Neural cell (in vitro differentiated cells): ENCODE data around the gene KNOP1. TPM values are rescaled to one million over a fixed set of nuclear protein-coding genes. Genes with fewer than 3 reads are reported as not detected.

Source experiments
- H2AFZ ChIP-seq: fragments of 200-600, 300-800 bp; sonication (generic), shearing (Covaris generic); 2 replicates; pipeline ENCODE4 v1.6.0; 2014; ENCODE audit warnings: low read depth, mild to moderate bottlenecking, antibody characterized with exemption, low read length, moderate library complexity
- H3F3A ChIP-seq: fragments of 200-600 bp; shearing (Covaris generic); 2 replicates; pipeline ENCODE4 v1.6.1; 2016; ENCODE audit warnings: mild to moderate bottlenecking, moderate library complexity, mixed read lengths, antibody characterized with exemption, low read length; ENCODE audit not compliant: insufficient read depth, poor library complexity, severe bottlenecking
- H3K27ac ChIP-seq: fragments of 200-600, 300-800 bp; sonication (generic), shearing (Covaris generic); 2 replicates; pipeline ENCODE4 v1.5.1; 2014; ENCODE audit warnings: mild to moderate bottlenecking, low read length, moderate library complexity
- H3K27me3 ChIP-seq: fragments of 300-800, 200-600 bp; sonication (generic), shearing (Covaris generic); 2 replicates; pipeline ENCODE4 v1.6.0; 2014; ENCODE audit warnings: mild to moderate bottlenecking, low read depth, low read length, moderate library complexity; ENCODE audit not compliant: insufficient read depth
- H3K36me3 ChIP-seq: fragments of 300-800, 200-600 bp; sonication (generic), shearing (Covaris generic); 2 replicates; pipeline ENCODE4 v1.5.1; 2014; ENCODE audit warnings: mild to moderate bottlenecking, antibody characterized with exemption, low read length, moderate library complexity; ENCODE audit not compliant: insufficient read depth
- H3K4me2 ChIP-seq: fragments of 300-800, 200-600 bp; sonication (generic), shearing (Covaris generic); 2 replicates; pipeline ENCODE4 v1.6.0; 2014; ENCODE audit warnings: mild to moderate bottlenecking, low read length
- H3K4me3 ChIP-seq: fragments of 300-800, 200-600 bp; sonication (generic), shearing (Covaris generic); 2 replicates; pipeline ENCODE4 v1.5.1; 2014; ENCODE audit warnings: mild to moderate bottlenecking, low read length, moderate library complexity
- H3K79me2 ChIP-seq: fragments of 200-600 bp; shearing (Covaris generic); replicated peaks from 2 replicates; pipeline ENCODE4 v1.6.0; 2014; ENCODE audit warnings: mild to moderate bottlenecking, low read length, moderate library complexity; ENCODE audit not compliant: insufficient read depth
- H3K9ac ChIP-seq: fragments of 300-800, 200-600 bp; sonication (generic), shearing (Covaris generic); 2 replicates; pipeline ENCODE4 v1.6.1; 2016; ENCODE audit warnings: mild to moderate bottlenecking, low read length, mixed read lengths
- H3K9me2 ChIP-seq: fragments of 200-600 bp; shearing (Covaris generic); 2 replicates; pipeline ENCODE4 v1.6.1; 2016; ENCODE audit warnings: mild to moderate bottlenecking, low read length, mixed read lengths; ENCODE audit not compliant: insufficient read depth
- H3K9me3 ChIP-seq: fragments of 200-600, 300-800 bp; sonication (generic), shearing (Covaris generic); 2 replicates; pipeline ENCODE4 v1.6.1; 2016; ENCODE audit warnings: mild to moderate bottlenecking, mixed run types, low read length, moderate library complexity, mixed read lengths
- H4K20me1 ChIP-seq: fragments of 200-600 bp; shearing (Covaris generic); 2 replicates; pipeline ENCODE4 v1.6.1; 2016; ENCODE audit warnings: mild to moderate bottlenecking, mixed run types; ENCODE audit not compliant: insufficient read depth
- EP300 ChIP-seq: fragments of 450-650 bp; conservative IDR thresholded peaks from 2 replicates; pipeline ENCODE4 v1.6.1; 2014; ENCODE audit warnings: antibody characterized with exemption, mild to moderate bottlenecking, moderate library complexity; ENCODE audit not compliant: poor library complexity, severe bottlenecking
- EZH2 ChIP-seq: fragments of 200-600, 300-800 bp; shearing (Covaris generic), sonication (generic); IDR thresholded peaks from 2 replicates; pipeline ENCODE4 v1.6.1; 2014; ENCODE audit warnings: antibody characterized with exemption, low read length, borderline replicate concordance, mild to moderate bottlenecking; ENCODE audit not compliant: insufficient read depth, poor library complexity, severe bottlenecking
- MXI1 ChIP-seq: fragments of 450-650 bp; conservative IDR thresholded peaks from 2 replicates; pipeline ENCODE4 v1.6.1; 2014; ENCODE audit warnings: antibody characterized with exemption, mild to moderate bottlenecking; ENCODE audit not compliant: poor library complexity, severe bottlenecking
- POLR2AphosphoS5 ChIP-seq: IDR thresholded peaks from 2 replicates; pipeline ENCODE4 v1.6.1; 2012
- RAD21 ChIP-seq: fragments of 450-650 bp; conservative IDR thresholded peaks from 2 replicates; pipeline ENCODE4 v1.6.1; 2014; ENCODE audit warnings: antibody characterized with exemption, mild to moderate bottlenecking, moderate library complexity
- SMC3 ChIP-seq: fragments of 450-650 bp; conservative IDR thresholded peaks from 2 replicates; pipeline ENCODE4 v1.6.1; 2014; ENCODE audit warnings: antibody characterized with exemption, mild to moderate bottlenecking, moderate library complexity; ENCODE audit not compliant: poor library complexity
- TAF1 ChIP-seq: IDR thresholded peaks from 2 replicates; pipeline ENCODE4 v1.6.1; 2012; ENCODE audit warnings: low read depth
- polyA plus RNA-seq: library from polyadenylated mRNA; depleted of rRNA; stranded (reverse); fragments of >200 nt; gene quantifications from 2 replicates; pipeline ENCODE4 v1.2.3, GENCODE V29; 2014
- TF ChIP-seq, protein P1 (sequence below): fragments of 450-650 bp; IDR thresholded peaks from 2 replicates; pipeline ENCODE4 v1.5.1; 2014; ENCODE audit warnings: antibody characterized with exemption, mild to moderate bottlenecking, moderate library complexity; ENCODE audit not compliant: poor library complexity, severe bottlenecking

KNOP1 gene
- polyA plus RNA-seq, 1 donor from 2014 or later: 40.1 TPM

DNA sequence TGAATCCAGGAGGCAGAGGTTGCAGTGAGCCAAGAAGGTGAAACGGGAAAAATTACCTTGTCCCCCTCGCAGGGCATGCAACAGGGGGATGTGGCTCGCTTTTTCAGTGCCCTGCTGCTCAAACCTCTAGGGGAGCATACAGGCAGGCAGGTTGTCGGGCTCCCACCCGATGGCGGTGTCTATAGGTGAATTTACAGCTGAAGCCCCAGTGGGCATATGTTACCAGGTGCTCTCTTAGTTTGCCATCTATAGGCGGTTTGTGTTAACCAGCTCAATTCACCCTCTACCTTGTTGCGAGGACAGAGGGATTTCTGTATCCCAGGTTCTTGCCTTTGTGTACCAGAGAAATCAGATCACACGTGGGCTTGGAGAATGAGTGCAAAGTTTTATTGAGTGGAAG lies 49.0 kb upstream of the KNOP1 start:
- H3K9ac ChIP-seq: no peak overlapping the region
- no peaks in the 10 kb centered on the region for H4K20me1 ChIP-seq
- no peaks in the 10 kb centered on the region for H3K79me2 ChIP-seq
- no peaks in the 10 kb centered on the region for H3K27me3 ChIP-seq
- no peak overlapping the region for H3K27ac ChIP-seq
- H3K9me2 ChIP-seq: no peaks in the 10 kb centered on the region
- H2AFZ ChIP-seq: no peak overlapping the region
- TF ChIP-seq EZH2 (no peak), EP300 (no peak), RAD21 (no peak)
- TF ChIP-seq, protein P1, sequence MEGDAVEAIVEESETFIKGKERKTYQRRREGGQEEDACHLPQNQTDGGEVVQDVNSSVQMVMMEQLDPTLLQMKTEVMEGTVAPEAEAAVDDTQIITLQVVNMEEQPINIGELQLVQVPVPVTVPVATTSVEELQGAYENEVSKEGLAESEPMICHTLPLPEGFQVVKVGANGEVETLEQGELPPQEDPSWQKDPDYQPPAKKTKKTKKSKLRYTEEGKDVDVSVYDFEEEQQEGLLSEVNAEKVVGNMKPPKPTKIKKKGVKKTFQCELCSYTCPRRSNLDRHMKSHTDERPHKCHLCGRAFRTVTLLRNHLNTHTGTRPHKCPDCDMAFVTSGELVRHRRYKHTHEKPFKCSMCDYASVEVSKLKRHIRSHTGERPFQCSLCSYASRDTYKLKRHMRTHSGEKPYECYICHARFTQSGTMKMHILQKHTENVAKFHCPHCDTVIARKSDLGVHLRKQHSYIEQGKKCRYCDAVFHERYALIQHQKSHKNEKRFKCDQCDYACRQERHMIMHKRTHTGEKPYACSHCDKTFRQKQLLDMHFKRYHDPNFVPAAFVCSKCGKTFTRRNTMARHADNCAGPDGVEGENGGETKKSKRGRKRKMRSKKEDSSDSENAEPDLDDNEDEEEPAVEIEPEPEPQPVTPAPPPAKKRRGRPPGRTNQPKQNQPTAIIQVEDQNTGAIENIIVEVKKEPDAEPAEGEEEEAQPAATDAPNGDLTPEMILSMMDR: no peak
- H3K4me3 ChIP-seq: no peak overlapping the region
- H3K4me2 ChIP-seq: no peak overlapping the region
- H3K36me3 ChIP-seq: no peaks in the 10 kb centered on the region
- no peaks in the 10 kb centered on the region for H3F3A ChIP-seq
- no peaks in the 10 kb centered on the region for H3K9me3 ChIP-seq

DNA sequence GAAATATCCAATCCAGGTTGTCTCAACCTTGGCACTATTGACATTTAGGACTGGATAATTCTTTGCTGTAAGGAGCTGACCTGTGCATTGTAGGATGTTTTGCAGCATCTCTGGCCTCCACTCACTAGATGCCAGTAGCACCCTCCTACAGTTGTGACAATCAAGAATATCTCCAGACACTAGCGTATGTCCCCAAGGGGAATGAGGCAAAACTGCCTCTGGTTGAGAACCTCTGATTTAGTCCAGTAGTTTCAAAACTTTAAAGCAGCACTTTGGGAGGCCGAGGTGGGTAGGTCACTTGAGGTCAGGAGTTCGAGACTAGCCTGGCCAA lies 48.5 kb upstream of the KNOP1 start:
- no peaks in the 10 kb centered on the region for H3K9me2 ChIP-seq
- no peak overlapping the region for H3K27ac ChIP-seq

DNA sequence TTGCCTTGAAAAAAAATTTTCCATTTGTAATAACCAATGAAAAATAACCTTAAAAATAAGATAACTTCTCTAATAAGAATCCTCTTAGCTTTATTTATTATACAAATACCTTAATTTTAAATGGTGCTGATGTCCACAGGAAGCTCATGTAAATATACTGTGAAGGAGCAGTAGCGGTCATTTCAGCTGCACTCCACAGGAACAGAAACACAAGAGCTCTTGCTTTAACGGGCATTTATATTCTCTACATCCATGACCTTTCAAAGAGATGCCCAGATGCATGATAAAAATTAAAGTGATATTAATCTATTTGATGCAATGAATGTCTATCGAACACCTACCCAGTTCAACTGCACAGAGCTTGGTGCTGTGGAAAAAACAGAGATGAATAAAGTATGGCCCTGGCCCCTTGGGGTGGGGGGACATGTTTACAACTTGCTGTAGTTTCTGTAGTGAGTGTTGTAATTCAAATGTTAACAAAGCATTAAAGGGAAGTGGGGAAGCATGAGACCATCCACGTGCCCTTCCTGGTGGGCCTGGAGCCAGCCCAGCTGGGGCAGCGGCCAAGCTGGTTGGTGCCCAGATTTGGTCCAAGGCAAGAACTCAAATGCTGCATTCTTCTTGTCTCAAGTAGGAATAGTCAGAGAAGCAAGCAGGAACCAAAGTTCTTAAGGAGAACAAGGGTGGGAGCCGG lies 48.0 kb upstream of the KNOP1 start:
- H3K4me2 ChIP-seq: no peak overlapping the region
- no peaks in the 10 kb centered on the region for H3K36me3 ChIP-seq
- H2AFZ ChIP-seq: no peak overlapping the region
- no peaks in the 10 kb centered on the region for H3K79me2 ChIP-seq
- H3K9ac ChIP-seq: no peak overlapping the region
- no peak overlapping the region for H3K4me3 ChIP-seq
- no peaks in the 10 kb centered on the region for H3F3A ChIP-seq
- H3K9me3 ChIP-seq: no peaks in the 10 kb centered on the region
- H3K27me3 ChIP-seq: no peaks in the 10 kb centered on the region
- H4K20me1 ChIP-seq: no peaks in the 10 kb centered on the region
- H3K9me2 ChIP-seq: no peaks in the 10 kb centered on the region
- no peak overlapping the region for H3K27ac ChIP-seq
- TF ChIP-seq TAF1 (no peak), POLR2AphosphoS5 (no peak), RAD21 (no peak), EP300 (no peak), MXI1 (no peak), EZH2 (no peak), SMC3 (no peak)
- TF ChIP-seq, protein P1: no peak

More for the DNA sequence above, 48.5 kb upstream of the KNOP1 start:
- no peaks in the 10 kb centered on the region for H3K79me2 ChIP-seq
- H3K4me3 ChIP-seq: no peak overlapping the region
- no peak overlapping the region for H2AFZ ChIP-seq
- H3F3A ChIP-seq: no peaks in the 10 kb centered on the region
- no peaks in the 10 kb centered on the region for H3K36me3 ChIP-seq
- TF ChIP-seq SMC3: no peak
- no peak for TF ChIP-seq EZH2
- no peak for TF ChIP-seq RAD21
- TF ChIP-seq MXI1: no peak
- TF ChIP-seq EP300: no peak
- TF ChIP-seq, protein P1: no peak
- TF ChIP-seq POLR2AphosphoS5: no peak
- no peak for TF ChIP-seq TAF1
- H3K9ac ChIP-seq: no peak overlapping the region
- no peaks in the 10 kb centered on the region for H3K27me3 ChIP-seq
- H4K20me1 ChIP-seq: no peaks in the 10 kb centered on the region
- H3K9me3 ChIP-seq: no peaks in the 10 kb centered on the region
- H3K4me2 ChIP-seq: no peak overlapping the region
